T-helper 17 cell (primary cell): Measurements from ENCODE around the gene NISCH. TPM values are rescaled to one million over a fixed set of nuclear protein-coding genes. Genes with fewer than 3 reads are reported as not detected.

Experiments
- ATAC-seq: fragments of 150-1000 bp; cut with Tn5 transposase; 2 replicates; pipeline ENCODE4 v1.10.0; 2021; ENCODE audit warnings: mild to moderate bottlenecking, moderate library complexity
- DNase-seq, 3 donors: peaks; one replicate each; pipeline versions ENCODE4 v3.0.0 to v3.0.0-alpha.2; 2020 to 2021
- H3K9me3 ChIP-seq: one replicate; pipeline ENCODE4 v1.7.0; 2013; ENCODE audit warnings: low read length, mild to moderate bottlenecking; ENCODE audit not compliant: control insufficient read depth, poor library complexity, severe bottlenecking
- H3K27ac Mint-ChIP-seq: one replicate; pipeline ENCODE4 v1.8.0; 2022; ENCODE audit warnings: mild to moderate bottlenecking, moderate library complexity, mixed read lengths
- H3K27me3 Mint-ChIP-seq: one replicate; pipeline ENCODE4 v1.8.0; 2022; ENCODE audit warnings: mixed read lengths
- H3K36me3 Mint-ChIP-seq: one replicate; pipeline ENCODE4 v1.8.0; 2022; ENCODE audit warnings: low read depth, mixed read lengths
- H3K4me1 Mint-ChIP-seq: one replicate; pipeline ENCODE4 v1.8.0; 2022; ENCODE audit warnings: mild to moderate bottlenecking, mixed read lengths
- H3K4me3 Mint-ChIP-seq: one replicate; pipeline ENCODE4 v1.8.0; 2022; ENCODE audit warnings: mild to moderate bottlenecking, moderate library complexity, mixed read lengths
- total RNA-seq, 4 donors: library from RNA in 2 of 4; stranded (reverse) in 2 of 4; gene quantifications; one replicate each; pipeline ENCODE4 v1.2.3 and lab custom pipeline; 2022 to 2026

NISCH gene
- total RNA-seq, 2 donors from 2014 or later, result 121 to 146 TPM

DNA sequence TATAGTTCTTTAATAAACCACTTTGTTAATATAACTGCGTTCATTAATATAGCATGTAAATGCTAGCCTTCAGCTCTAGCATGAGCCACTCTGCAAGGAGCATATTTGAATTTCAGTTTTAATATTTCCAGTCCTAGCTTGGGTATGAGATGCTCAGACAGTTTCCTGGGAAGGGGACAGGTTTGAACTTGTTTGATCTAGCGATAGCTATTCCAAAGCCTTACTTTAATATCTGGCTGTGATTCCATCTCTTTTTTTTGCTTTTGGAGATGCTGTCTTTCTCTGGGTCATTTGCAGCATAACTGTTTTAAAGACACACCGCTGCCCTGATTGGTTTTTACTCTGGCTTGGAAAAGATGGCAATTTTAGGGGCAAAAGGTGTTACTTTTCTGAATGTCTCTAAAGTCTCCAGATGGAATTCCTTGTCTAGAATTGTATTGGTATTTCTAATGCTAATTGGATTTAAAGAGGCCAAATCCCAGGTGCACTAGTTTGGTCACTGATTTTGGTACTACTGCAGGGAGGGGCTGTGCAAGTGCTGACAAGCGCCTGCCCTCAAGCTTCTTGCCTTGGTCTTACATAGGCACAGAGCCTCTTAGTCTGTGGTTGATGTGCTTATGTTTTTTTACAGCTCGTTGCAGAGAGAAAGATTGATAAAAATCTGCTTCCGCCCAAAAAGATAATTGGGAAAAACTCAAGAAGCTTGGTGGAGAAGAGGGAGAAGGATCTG is 2.8 kb downstream of the NISCH start:
- H3K9me3 ChIP-seq, result no peaks in the 10 kb centered on the region
- H3K36me3 Mint-ChIP-seq, result peaks cover 2% of the 10 kb centered on the region
- H3K4me1 Mint-ChIP-seq, result peaks cover 29% of the 10 kb centered on the region
- ATAC-seq (no peak), DNase-seq (no peak)
- no peaks in the 10 kb centered on the region for H3K27me3 Mint-ChIP-seq
- no peak overlapping the region for H3K4me3 Mint-ChIP-seq
- H3K27ac Mint-ChIP-seq, result no peak overlapping the region

- H3K27me3 Mint-ChIP-seq, result no peaks in the 10 kb centered on the region
- DNase-seq, result no peak
- H3K9me3 ChIP-seq, result no peaks in the 10 kb centered on the region
- peaks cover 26% of the 10 kb centered on the region for H3K4me1 Mint-ChIP-seq
- no peak overlapping the region for H3K4me3 Mint-ChIP-seq
- peaks cover 2% of the 10 kb centered on the region for H3K36me3 Mint-ChIP-seq
- no peak for ATAC-seq
- peak overlapping the region; percentile 19 for H3K27ac Mint-ChIP-seq
These were observed 3.6 kb downstream of the NISCH start for GRCh38 chr3:52458770-52459545.

- no peak for DNase-seq
- Mint-ChIP-seq H3K36me3 (peaks cover 2% of the 10 kb centered on the region), H3K4me1 (peaks cover 12% of the 10 kb centered on the region), H3K27ac (no peak overlapping the region), H3K4me3 (no peak overlapping the region), H3K27me3 (no peaks in the 10 kb centered on the region)
- no peak for ATAC-seq
- no peaks in the 10 kb centered on the region for H3K9me3 ChIP-seq
These were observed 6.5 kb downstream of the NISCH start for GRCh38 chr3:52461874-52462273.

DNA sequence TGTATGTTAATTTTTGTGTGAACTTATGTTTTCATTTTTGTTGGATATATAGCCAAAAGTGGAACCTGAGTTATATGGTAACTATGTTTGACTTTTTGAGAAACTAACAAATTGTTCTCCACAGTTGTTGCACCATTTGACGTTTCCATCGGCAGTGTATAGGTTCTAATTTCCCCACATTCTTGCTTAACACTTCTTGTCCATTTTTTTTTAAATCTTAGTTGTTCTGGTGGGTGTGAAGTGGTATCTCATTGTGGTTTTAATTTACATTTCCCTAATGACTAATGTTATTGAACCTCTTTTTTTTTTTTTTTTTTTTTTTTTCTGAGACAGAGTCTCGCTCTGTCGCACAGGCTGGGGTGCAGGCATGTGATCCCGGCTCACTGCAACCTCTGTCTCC is 8.0 kb downstream of the NISCH start:
- no peak overlapping the region for H3K27ac Mint-ChIP-seq
- no peak overlapping the region for H3K4me3 Mint-ChIP-seq
- no peaks in the 10 kb centered on the region for H3K27me3 Mint-ChIP-seq
- peaks cover 6% of the 10 kb centered on the region for H3K4me1 Mint-ChIP-seq
- no peak for ATAC-seq
- DNase-seq, result no peak
- no peaks in the 10 kb centered on the region for H3K9me3 ChIP-seq
- H3K36me3 Mint-ChIP-seq, result peaks cover 2% of the 10 kb centered on the region

GRCh38 chr3:52468336-52468735 is 12.9 kb downstream of the NISCH start:
- no peaks in the 10 kb centered on the region for H3K9me3 ChIP-seq
- H3K4me1 Mint-ChIP-seq, result peaks cover 8% of the 10 kb centered on the region
- no peak overlapping the region for H3K4me3 Mint-ChIP-seq
- no peak overlapping the region for H3K27ac Mint-ChIP-seq
- DNase-seq (no peak), ATAC-seq (no peak)
- H3K27me3 Mint-ChIP-seq, result no peaks in the 10 kb centered on the region
- H3K36me3 Mint-ChIP-seq, result no peaks in the 10 kb centered on the region

DNA sequence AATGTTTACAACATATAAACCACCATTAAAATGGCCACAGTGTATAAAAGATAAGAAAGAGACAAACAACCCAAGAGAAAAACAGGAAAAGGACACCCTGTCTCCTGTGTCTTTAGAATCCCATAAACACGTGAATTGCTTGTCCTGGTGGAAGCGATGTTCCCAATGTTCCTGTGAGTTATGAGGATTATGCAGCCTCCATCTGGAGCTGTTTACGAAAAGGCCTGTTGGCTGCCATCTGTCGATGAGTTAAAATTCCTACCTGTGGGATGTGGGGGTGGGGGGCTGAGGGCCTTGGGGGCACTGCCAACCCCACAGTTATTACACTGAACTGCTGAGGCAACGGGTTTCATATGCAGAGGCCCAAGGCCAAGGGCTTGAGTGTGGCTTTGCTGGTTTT is 13.6 kb downstream of the NISCH start:
- Mint-ChIP-seq H3K4me1 (peaks cover 8% of the 10 kb centered on the region), H3K27ac (no peak overlapping the region), H3K36me3 (no peaks in the 10 kb centered on the region), H3K4me3 (no peak overlapping the region), H3K27me3 (no peaks in the 10 kb centered on the region)
- no peaks in the 10 kb centered on the region for H3K9me3 ChIP-seq
- ATAC-seq (no peak), DNase-seq (no peak)

DNA sequence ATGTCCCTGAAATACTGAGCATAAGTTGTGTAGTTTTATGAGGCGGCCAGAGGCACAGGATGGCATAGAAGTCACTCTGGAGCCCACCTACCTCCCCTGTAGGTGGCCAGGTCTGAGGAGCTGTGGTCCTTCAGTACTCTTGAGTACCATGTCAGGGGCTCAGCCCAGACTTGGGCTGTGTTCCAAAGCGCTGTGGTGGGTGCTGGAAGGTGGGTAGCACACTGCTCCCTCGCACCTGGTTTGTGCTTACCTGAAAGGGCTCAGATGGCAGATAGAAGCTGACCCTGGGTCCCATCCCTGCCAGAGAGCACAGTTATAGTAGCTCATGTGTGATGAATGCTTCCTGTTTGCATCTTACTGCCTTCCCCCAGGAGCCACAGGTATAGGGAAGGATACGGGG is 15.5 kb downstream of the NISCH start:
- Mint-ChIP-seq H3K4me3 (no peak overlapping the region), H3K36me3 (no peaks in the 10 kb centered on the region), H3K4me1 (peaks cover 4% of the 10 kb centered on the region), H3K27ac (no peak overlapping the region), H3K27me3 (no peaks in the 10 kb centered on the region)
- ATAC-seq (no peak), DNase-seq (no peak)
- H3K9me3 ChIP-seq, result no peaks in the 10 kb centered on the region

DNA sequence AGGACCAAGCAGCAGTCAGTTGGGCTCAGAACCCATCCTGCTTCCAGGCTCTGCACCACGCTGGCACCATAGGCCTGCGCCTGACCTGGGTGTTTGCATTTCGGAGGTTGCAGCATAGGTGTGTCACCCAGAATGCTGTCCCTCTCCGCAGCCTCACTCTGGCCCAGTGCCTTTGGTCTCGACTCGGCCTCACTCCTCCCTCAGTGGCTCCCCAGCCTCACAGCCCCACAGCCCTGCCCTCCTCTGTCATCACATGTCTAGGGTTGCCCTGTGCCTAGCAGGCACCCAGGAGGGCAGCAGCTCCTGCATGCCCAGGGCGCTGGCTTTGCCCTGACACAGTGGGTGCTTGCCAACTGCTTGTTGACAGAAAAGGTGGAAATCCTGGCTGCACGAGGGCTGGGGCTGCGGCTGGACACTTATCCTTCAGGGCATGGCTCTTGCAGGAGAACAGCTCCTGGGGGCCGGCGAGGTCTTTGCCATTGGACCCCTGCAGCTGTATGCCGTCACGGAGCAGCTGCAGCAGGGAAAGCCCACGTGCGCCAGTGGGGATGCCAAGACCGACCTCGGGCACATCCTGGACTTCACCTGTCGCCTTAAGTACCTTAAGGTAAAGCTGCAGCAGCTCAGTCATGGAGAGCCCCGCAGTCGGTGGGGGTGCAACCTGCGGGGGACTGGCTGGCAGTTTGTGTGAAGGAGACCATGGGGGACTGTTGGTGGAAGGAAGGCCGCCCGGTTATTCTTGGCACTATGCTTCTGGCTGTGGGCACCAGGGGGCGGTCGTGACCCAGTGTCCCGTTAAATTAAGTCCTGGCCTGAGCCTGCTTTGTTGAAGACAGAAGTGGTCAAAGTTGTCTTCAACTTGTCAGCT is 16.2 kb downstream of the NISCH start:
- Mint-ChIP-seq H3K27ac (no peak overlapping the region), H3K4me3 (no peak overlapping the region), H3K36me3 (no peaks in the 10 kb centered on the region), H3K4me1 (peaks cover 4% of the 10 kb centered on the region), H3K27me3 (no peaks in the 10 kb centered on the region)
- peak; percentile 48 for ATAC-seq
- no peaks in the 10 kb centered on the region for H3K9me3 ChIP-seq
- DNase-seq, result no peak

GRCh38 chr3:52472239-52473000 is 17.0 kb downstream of the NISCH start:
- Mint-ChIP-seq H3K27ac (no peak overlapping the region), H3K4me3 (no peak overlapping the region), H3K4me1 (peaks cover 4% of the 10 kb centered on the region), H3K36me3 (no peaks in the 10 kb centered on the region), H3K27me3 (no peaks in the 10 kb centered on the region)
- DNase-seq (no peak), ATAC-seq (no peak)
- no peaks in the 10 kb centered on the region for H3K9me3 ChIP-seq

DNA sequence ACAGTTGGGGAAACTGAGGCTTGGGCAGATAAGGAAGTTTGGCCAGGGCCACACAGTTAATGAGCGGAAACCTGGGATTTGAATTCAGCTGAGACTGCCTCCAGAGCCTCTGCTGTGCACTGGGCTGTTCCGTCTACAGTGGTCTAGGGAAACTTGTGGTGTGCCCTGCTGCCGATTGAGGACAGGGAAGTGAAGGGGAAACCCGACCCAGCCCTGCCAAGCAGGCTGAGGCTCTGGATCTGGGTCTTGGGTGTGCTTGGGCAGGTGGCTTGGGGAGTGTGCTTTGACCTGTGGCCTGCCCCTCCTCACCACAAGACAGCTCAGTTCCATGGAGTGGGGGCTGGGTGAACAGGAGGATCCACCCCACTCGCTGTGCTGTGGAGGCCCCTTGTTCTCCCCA is 17.6 kb downstream of the NISCH start:
- Mint-ChIP-seq H3K27ac (no peak overlapping the region), H3K36me3 (no peaks in the 10 kb centered on the region), H3K27me3 (no peaks in the 10 kb centered on the region), H3K4me3 (no peak overlapping the region), H3K4me1 (peaks cover 4% of the 10 kb centered on the region)
- ATAC-seq (no peak), DNase-seq (no peak)
- H3K9me3 ChIP-seq, result no peaks in the 10 kb centered on the region

DNA sequence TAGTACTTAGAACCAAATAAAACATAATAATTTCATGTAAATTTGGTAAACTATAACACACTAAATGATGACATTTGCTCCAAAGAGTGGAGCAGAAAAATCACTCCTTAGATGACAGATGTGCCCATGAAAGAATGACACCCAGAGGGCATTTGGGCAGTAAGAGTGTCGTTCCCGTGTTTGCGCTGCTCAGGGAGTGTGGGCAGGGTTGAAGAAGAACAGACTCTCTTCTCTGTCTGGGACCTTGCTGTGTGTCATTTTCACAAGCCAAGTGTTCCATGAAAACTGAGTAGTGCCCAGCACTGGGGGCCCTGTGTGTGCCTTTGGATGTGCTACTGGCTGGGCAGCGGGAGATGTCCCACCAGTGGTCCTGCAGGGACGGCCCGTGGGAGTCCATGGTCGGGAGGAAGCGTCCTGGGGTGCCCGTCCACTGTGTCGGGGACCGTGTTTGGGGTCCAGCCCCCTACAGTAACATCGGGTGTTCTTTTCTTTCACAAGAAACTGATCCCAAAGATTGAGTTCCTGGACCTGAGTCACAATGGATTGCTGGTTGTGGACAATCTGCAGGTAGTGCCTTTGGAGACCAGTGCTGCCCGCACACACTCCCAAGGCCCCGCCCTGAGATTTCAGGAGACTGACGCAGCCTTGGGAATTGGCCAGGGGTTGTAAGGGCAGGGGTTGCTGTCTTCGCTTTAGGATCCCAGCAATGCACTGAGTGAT is 21.8 kb downstream of the NISCH start:
- Mint-ChIP-seq H3K27me3 (no peaks in the 10 kb centered on the region), H3K27ac (no peak overlapping the region), H3K36me3 (no peaks in the 10 kb centered on the region), H3K4me3 (no peak overlapping the region), H3K4me1 (peaks cover 3% of the 10 kb centered on the region)
- ATAC-seq (no peak), DNase-seq (no peak)
- no peaks in the 10 kb centered on the region for H3K9me3 ChIP-seq

- DNase-seq (no peak), ATAC-seq (no peak)
- Mint-ChIP-seq H3K4me3 (no peak overlapping the region), H3K36me3 (no peaks in the 10 kb centered on the region), H3K27ac (no peak overlapping the region), H3K4me1 (peaks cover 3% of the 10 kb centered on the region), H3K27me3 (no peaks in the 10 kb centered on the region)
- H3K9me3 ChIP-seq, result no peaks in the 10 kb centered on the region
These were observed 22.3 kb downstream of the NISCH start for GRCh38 chr3:52477796-52478095.
